Muscle of leg (tissue), 11 donors: Measurements from ENCODE around the gene SIPA1L3. TPM values are rescaled to one million over a fixed set of nuclear protein-coding genes. Genes with fewer than 3 reads are reported as not detected.
A peak's percentile ranks its signal among the peaks of the same experiment; 100 is the strongest.

Source experiments
- DNase-seq: peaks from one replicate; pipeline ENCODE4 v3.0.0; 2013
- H3K27ac ChIP-seq: one replicate; pipeline ENCODE4 v1.5.1; 2013; ENCODE audit warnings: mild to moderate bottlenecking, low read length, control low read depth
- H3K27me3 ChIP-seq: one replicate; pipeline ENCODE4 v1.6.1; 2013; ENCODE audit warnings: low read length; ENCODE audit not compliant: control insufficient read depth, insufficient read depth
- H3K36me3 ChIP-seq: one replicate; pipeline ENCODE4 v1.6.1; 2013; ENCODE audit warnings: low read length; ENCODE audit not compliant: control insufficient read depth, insufficient read depth
- H3K4me1 ChIP-seq: one replicate; pipeline ENCODE4 v1.6.1; 2013; ENCODE audit warnings: low read length; ENCODE audit not compliant: control insufficient read depth, insufficient read depth
- H3K4me3 ChIP-seq: one replicate; pipeline ENCODE4 v1.5.1; 2013; ENCODE audit warnings: low read length, control low read depth
- H3K9me3 ChIP-seq: replicated peaks from 2 replicates; pipeline ENCODE4 v1.6.1; 2013; ENCODE audit warnings: low read depth, low read length; ENCODE audit not compliant: control insufficient read depth
- WGBS: methylation state at CpG from one replicate; pipeline ENCODE4 v1.1.5; 2013; ENCODE audit warnings: missing lambda C conversion rate; ENCODE audit not compliant: insufficient coverage; 5-methylcytosine and 5-hydroxymethylcytosine counted together
- polyA plus RNA-seq, 8 donors: library from polyadenylated mRNA; unstranded; fragments of 120-200 nt; gene quantifications; one replicate each; pipeline versions ENCODE4 v1.2.1 to v1.2.3, GENCODE V29; 2013; ENCODE audit warnings: inconsistent platforms in 1 of 8, low replicate concordance in 1 of 8; ENCODE audit not compliant: insufficient read length in 8 of 8, insufficient read depth in 1 of 8
- total RNA-seq: library from RNA; stranded (reverse); fragments of 120-200 nt; gene quantifications from one replicate; pipeline ENCODE4 v1.2.4, GENCODE V29; 2013

SIPA1L3 gene
- total and polyA plus RNA-seq, 9 donors: 6.8 to 13.8 (median 9.1) TPM

DNA sequence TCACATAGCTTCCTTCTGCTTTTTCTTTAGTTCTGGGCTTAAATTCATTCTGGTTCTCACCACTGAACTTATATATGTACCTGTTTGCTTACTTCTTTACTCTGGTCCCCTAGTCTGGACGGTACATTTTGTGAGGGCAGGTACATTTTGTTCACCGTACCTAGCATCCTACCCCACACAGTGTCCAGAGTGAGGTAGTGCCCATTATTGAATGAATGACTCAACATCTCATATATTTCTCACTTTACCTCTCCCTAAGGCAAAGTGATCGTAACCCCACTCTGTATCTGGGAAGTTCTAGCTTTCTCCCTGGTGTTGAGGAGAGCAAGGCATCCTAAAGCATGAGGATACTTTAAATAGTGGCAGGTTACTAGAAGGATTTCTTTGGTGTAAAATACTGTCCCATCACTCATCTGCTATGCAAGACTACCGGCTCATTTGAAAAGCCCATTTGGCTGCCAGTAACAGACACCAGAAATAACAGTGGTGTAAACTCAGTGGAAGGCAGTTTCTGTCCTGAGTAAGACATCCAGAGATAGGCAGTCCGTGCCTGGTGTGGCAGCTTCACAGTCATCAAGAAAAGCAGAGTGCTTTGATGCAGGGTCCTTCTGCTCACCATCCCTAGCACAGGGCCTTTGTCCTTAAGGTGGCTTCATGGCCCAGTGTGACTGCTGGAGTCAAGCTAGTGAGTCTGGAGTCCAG is 111.8 kb downstream of the SIPA1L3 start:
- no peak for DNase-seq
- H3K4me1 ChIP-seq: peaks cover 14% of the 10 kb centered on the region
- H3K36me3 ChIP-seq: no peaks in the 10 kb centered on the region
- WGBS: 56% methylated on average over 3 of the region's 5 CpGs
- H3K4me3 ChIP-seq: no peak overlapping the region
- no peaks in the 10 kb centered on the region for H3K9me3 ChIP-seq
- H3K27ac ChIP-seq: no peak overlapping the region
- no peaks in the 10 kb centered on the region for H3K27me3 ChIP-seq

- no CpG with 5 or more reads among the region's 2 CpGs for WGBS
- H3K4me1 ChIP-seq: peaks cover 18% of the 10 kb centered on the region
- H3K9me3 ChIP-seq: no peaks in the 10 kb centered on the region
- no peak overlapping the region for H3K4me3 ChIP-seq
- no peak overlapping the region for H3K27ac ChIP-seq
- no peaks in the 10 kb centered on the region for H3K36me3 ChIP-seq
- no peak for DNase-seq
- no peaks in the 10 kb centered on the region for H3K27me3 ChIP-seq
These were observed 112.4 kb downstream of the SIPA1L3 start for GRCh38 chr19:38019396-38019724.

DNA sequence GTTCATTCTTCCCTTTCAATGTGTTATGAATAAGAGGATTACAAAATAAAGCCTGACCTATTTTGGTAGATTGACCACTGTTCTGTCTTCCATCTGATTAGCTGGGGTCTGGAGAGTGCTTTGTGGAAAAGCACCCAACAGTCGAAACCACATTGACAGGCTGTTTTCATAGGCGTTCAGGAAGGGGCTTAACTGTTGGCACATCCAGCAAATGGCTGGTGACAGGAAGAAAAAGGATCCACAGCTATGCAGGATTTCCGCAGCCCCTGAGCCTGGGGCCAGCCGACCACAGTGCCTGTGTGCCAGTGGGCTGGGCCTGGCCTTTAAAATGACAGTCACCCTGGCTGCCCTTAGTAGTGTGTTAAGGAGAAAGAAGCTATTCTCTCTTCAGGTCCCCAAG is 113.3 kb downstream of the SIPA1L3 start:
- no peaks in the 10 kb centered on the region for H3K27me3 ChIP-seq
- DNase-seq: peak; percentile 46
- WGBS: 43% methylated on average over 2 of the region's 4 CpGs
- no peak overlapping the region for H3K27ac ChIP-seq
- H3K9me3 ChIP-seq: no peaks in the 10 kb centered on the region
- H3K4me1 ChIP-seq: peaks cover 18% of the 10 kb centered on the region
- H3K4me3 ChIP-seq: no peak overlapping the region
- H3K36me3 ChIP-seq: no peaks in the 10 kb centered on the region

GRCh38 chr19:38021352-38021751 is 114.3 kb downstream of the SIPA1L3 start:
- H3K36me3 ChIP-seq: no peaks in the 10 kb centered on the region
- DNase-seq: no peak
- no peak overlapping the region for H3K4me3 ChIP-seq
- no peaks in the 10 kb centered on the region for H3K9me3 ChIP-seq
- WGBS: 83% methylated on average over 1 of the region's 1 CpG
- no peaks in the 10 kb centered on the region for H3K27me3 ChIP-seq
- H3K4me1 ChIP-seq: peaks cover 23% of the 10 kb centered on the region
- no peak overlapping the region for H3K27ac ChIP-seq

DNA sequence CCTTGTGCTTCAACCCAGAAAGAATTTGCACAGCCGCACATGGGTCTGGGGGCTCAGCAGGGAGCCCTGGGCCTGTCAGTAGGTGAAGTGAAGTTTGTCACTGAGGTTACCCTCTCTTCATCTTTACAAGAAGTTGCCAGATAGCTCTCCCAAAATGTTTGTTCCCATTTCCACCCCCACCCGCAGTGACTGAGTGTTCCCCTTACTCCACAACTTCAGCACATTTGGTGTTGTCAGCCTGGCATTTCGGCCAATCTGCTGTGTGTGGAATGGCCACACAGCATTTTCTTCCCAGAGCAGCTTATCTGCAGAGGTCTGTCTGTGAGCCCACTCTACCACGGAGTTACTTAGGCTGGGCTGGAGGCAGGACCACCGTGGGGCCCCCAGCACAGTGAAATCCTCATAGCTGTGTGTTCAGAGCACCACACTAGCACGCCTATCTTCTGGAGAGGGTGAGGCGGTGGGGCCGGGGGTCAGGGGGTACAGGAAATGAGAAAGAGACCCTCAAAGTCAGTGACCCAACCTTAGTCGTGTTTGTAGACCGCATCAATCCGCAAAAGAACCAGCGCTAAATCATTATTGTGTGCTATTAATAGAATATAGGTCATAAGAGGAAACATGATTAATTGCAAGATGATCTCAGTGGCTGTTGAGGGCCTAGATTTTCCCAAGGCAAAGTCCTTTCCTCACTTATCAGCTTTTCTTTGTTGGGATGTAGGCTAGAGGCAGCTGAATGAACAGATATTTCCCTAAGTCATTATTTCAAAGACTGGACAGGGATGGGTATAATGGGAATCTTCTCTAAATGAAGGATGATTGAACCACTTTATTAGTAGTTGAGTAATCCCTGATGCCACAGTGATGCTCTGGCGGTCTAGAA is 116.0 kb downstream of the SIPA1L3 start:
- Histone ChIP-seq H3K9me3 (no peaks in the 10 kb centered on the region), H3K27me3 (no peaks in the 10 kb centered on the region), H3K4me1 (peaks cover 23% of the 10 kb centered on the region), H3K27ac (peak overlapping the region; percentile 72), H3K4me3 (no peak overlapping the region), H3K36me3 (no peaks in the 10 kb centered on the region)
- no peak for DNase-seq
- 91% methylated on average over 8 of the region's 13 CpGs for WGBS

DNA sequence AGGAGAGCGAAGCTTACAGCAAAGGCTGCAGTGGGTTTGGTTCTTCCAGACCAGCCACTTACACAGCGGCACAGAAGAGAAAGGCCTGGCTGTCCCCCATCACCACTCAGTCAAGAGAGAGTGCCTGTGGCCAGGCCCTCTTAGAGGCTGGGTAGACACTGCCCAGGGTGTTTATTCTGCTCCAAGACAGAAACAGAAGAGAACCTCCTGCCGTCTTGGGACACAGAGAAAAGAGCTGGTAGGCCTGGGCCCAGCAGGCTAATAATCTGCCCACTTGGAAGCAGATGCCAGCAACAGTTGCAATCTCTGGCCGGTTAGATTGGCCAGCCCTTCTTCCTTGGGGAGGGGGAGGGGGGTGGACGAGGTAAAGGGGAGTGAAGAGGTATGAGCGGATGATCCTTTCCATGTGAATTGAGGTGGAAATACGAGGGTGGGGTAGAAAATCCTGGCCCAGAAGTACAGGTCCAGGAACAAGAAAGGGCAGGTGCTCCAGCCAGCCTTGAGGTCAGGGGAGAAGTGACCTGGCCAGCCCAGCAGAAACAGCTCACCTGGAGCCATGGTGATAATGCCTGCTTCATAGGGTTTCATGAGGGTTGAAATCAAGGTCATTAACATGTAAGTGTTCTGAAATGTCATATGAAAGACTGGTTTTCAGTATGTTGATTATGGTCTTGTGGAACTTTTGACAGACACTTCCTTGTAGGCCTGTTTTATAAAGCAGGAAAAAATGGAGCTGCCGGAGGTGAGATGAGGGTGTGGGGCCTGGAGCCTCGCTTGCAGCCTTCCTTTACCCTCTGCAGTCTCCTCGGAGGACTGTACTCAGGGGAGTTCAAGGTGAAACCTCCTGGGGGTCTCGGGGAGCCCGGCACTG is 116.9 kb downstream of the SIPA1L3 start:
- Histone ChIP-seq H3K27ac (peak overlapping the region; percentile 72), H3K27me3 (no peaks in the 10 kb centered on the region), H3K4me3 (no peak overlapping the region), H3K4me1 (peaks cover 23% of the 10 kb centered on the region), H3K36me3 (no peaks in the 10 kb centered on the region), H3K9me3 (no peaks in the 10 kb centered on the region)
- WGBS: 67% methylated on average over 10 of the region's 12 CpGs
- no peak for DNase-seq

GRCh38 chr19:38024992-38025908 is 118.2 kb downstream of the SIPA1L3 start:
- Histone ChIP-seq H3K27me3 (no peaks in the 10 kb centered on the region), H3K36me3 (peaks cover 3% of the 10 kb centered on the region), H3K4me1 (peaks cover 22% of the 10 kb centered on the region), H3K27ac (no peak overlapping the region), H3K4me3 (no peak overlapping the region), H3K9me3 (no peaks in the 10 kb centered on the region)
- WGBS: 55% methylated on average over 9 of the region's 22 CpGs
- DNase-seq: no peak

GRCh38 chr19:38025909-38026307 is 118.9 kb downstream of the SIPA1L3 start:
- Histone ChIP-seq H3K4me1 (peaks cover 20% of the 10 kb centered on the region), H3K4me3 (no peak overlapping the region), H3K36me3 (peaks cover 3% of the 10 kb centered on the region), H3K9me3 (no peaks in the 10 kb centered on the region), H3K27ac (no peak overlapping the region), H3K27me3 (no peaks in the 10 kb centered on the region)
- DNase-seq: no peak
- WGBS: 67% methylated on average over 1 of the region's 2 CpGs

GRCh38 chr19:38028913-38029510 is 122.0 kb downstream of the SIPA1L3 start:
- WGBS: 80% methylated on average over 1 of the region's 6 CpGs
- H3K27ac ChIP-seq: no peak overlapping the region

More at GRCh38 chr19:38028913-38029510, 122.0 kb downstream of the SIPA1L3 start:
- peaks cover 16% of the 10 kb centered on the region for H3K4me1 ChIP-seq
- H3K36me3 ChIP-seq: peaks cover 3% of the 10 kb centered on the region
- H3K27me3 ChIP-seq: no peaks in the 10 kb centered on the region
- no peaks in the 10 kb centered on the region for H3K9me3 ChIP-seq
- DNase-seq: peak; percentile 53
- H3K4me3 ChIP-seq: no peak overlapping the region
